KMS-11 (cell line): ENCODE measurements around the gene MED19.

Source experiments
- H2AFZ ChIP-seq: fragments of 200-600 bp; sonication (generic); 2 replicates; pipeline ENCODE4 v1.6.1; 2016; ENCODE audit warnings: antibody characterized with exemption, mixed run types, low read depth
- H3K27ac ChIP-seq: fragments of 200-600 bp; sonication (generic); 2 replicates; pipeline ENCODE4 v1.6.1; 2016; ENCODE audit warnings: mild to moderate bottlenecking, mixed run types
- H3K27me3 ChIP-seq: fragments of 200-600 bp; sonication (generic); 2 replicates; pipeline ENCODE4 v1.6.1; 2017; ENCODE audit warnings: mild to moderate bottlenecking, low read depth, mixed run types, moderate library complexity; ENCODE audit not compliant: insufficient read depth
- H3K36me3 ChIP-seq: fragments of 200-600 bp; sonication (generic); 2 replicates; pipeline ENCODE4 v1.6.1; 2017; ENCODE audit warnings: mild to moderate bottlenecking, mixed run types; ENCODE audit not compliant: insufficient read depth
- H3K4me1 ChIP-seq: fragments of 200-600 bp; sonication (generic); 2 replicates; pipeline ENCODE4 v1.6.1; 2016; ENCODE audit warnings: mild to moderate bottlenecking, low read depth, mixed run types; ENCODE audit not compliant: poor library complexity, severe bottlenecking
- H3K4me2 ChIP-seq: fragments of 200-600 bp; sonication (generic); 2 replicates; pipeline ENCODE4 v1.7.0; 2016; ENCODE audit warnings: mild to moderate bottlenecking, mixed run types
- H3K4me3 ChIP-seq: fragments of 200-600 bp; sonication (generic); IDR thresholded peaks from 2 replicates; pipeline ENCODE4 v1.6.1; 2017; ENCODE audit warnings: low read depth, low read length, mixed read lengths; ENCODE audit not compliant: insufficient read depth
- H3K79me2 ChIP-seq: fragments of 200-600 bp; sonication (generic); 2 replicates; pipeline ENCODE4 v1.6.1; 2016; ENCODE audit warnings: low read depth, mixed run types; ENCODE audit not compliant: insufficient read depth
- H3K9ac ChIP-seq: fragments of 200-600 bp; sonication (generic); 2 replicates; pipeline ENCODE4 v1.6.1; 2016; ENCODE audit warnings: mild to moderate bottlenecking, mixed run types
- H4K20me1 ChIP-seq: fragments of 200-600 bp; sonication (generic); 2 replicates; pipeline ENCODE4 v1.6.1; 2016; ENCODE audit warnings: mild to moderate bottlenecking, mixed run types; ENCODE audit not compliant: insufficient read depth
- CTCF ChIP-seq: fragments of 200-600 bp; sonication (generic); conservative IDR thresholded peaks from 2 replicates; pipeline ENCODE4 v1.6.1; 2017; ENCODE audit warnings: low read depth, mild to moderate bottlenecking, antibody characterized with exemption, low read length, moderate library complexity, mixed read lengths

MED19 gene

DNA sequence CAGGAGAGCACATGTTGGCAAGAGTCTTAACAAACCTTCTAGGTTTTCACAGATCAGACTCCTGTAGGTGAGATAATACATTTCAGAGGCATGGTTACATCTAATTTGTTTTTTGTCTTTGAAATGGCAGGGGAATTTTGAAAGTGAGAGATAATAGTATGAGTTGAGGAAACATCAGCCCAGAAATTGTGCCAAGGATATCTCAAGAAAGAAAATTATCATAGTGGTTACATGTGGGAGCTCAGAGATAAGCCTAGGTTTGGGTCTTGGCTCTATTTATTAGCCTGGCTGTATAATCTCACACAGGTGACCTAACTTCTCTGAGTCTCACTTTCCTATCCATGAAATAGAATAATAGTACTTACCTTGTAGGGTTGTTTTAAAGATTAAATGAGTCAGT, 39.2 kb upstream of the MED19 start:
- Histone ChIP-seq H3K36me3 (no peaks in the 10 kb centered on the region), H3K27ac (no peak overlapping the region)
- no peak for TF ChIP-seq CTCF

GRCh38 chr11:57746920-57747319, 34.9 kb upstream of the MED19 start:
- Histone ChIP-seq H3K4me2 (no peak overlapping the region), H3K4me3 (no peak overlapping the region), H2AFZ (no peak overlapping the region), H3K36me3 (no peaks in the 10 kb centered on the region; the same call in 1 of the 2 replicates), H3K9ac (no peak overlapping the region), H3K27me3 (no peaks in the 10 kb centered on the region), H3K79me2 (0 out of 2 replicates have a peak, but pooled peaks cover 10% of the 10 kb centered on the region), H3K27ac (no peak overlapping the region), H3K4me1 (peaks cover 7% of the 10 kb centered on the region), H4K20me1 (no peaks in the 10 kb centered on the region)
- no peak for TF ChIP-seq CTCF

More for the DNA sequence above, 39.2 kb upstream of the MED19 start:
- H3K4me2 ChIP-seq: no peak overlapping the region
- no peaks in the 10 kb centered on the region for H4K20me1 ChIP-seq
- no peak overlapping the region for H2AFZ ChIP-seq
- H3K9ac ChIP-seq: no peak overlapping the region
- H3K79me2 ChIP-seq: no peaks in the 10 kb centered on the region
- no peak overlapping the region for H3K4me3 ChIP-seq
- H3K27me3 ChIP-seq: no peaks in the 10 kb centered on the region
- no peaks in the 10 kb centered on the region for H3K4me1 ChIP-seq

DNA sequence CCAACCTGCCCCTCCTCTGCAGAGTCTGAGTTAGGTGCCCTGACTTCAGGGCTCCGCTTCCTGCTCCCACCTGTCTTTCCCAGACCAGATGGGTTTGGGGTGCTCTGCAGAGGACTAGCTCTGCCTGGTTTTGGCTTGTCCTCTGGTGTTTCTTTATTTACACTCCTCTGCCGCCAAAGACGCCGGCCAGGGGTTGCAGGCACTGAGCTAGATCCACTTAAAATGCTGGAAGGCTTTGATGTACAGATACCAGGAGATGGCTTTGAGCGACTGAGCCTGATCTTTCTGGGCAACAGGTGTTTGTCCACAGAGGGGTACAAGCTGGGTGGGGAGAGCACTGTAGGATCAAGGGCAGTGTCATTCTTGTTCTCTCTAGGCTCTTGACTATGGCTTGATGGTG, 33.2 kb upstream of the MED19 start:
- no peaks in the 10 kb centered on the region for H3K27me3 ChIP-seq
- H3K9ac ChIP-seq: no peak overlapping the region
- H3K4me1 ChIP-seq: peaks cover 7% of the 10 kb centered on the region
- no peak overlapping the region for H3K27ac ChIP-seq
- H3K36me3 ChIP-seq: no peaks in the 10 kb centered on the region; the same call in 1 of the 2 replicates
- H3K79me2 ChIP-seq: 0 out of 2 replicates have a peak, but pooled peaks cover 12% of the 10 kb centered on the region
- no peak overlapping the region for H3K4me2 ChIP-seq
- no peak overlapping the region for H3K4me3 ChIP-seq
- TF ChIP-seq CTCF: no peak
- no peaks in the 10 kb centered on the region for H4K20me1 ChIP-seq
- H2AFZ ChIP-seq: no peak overlapping the region

DNA sequence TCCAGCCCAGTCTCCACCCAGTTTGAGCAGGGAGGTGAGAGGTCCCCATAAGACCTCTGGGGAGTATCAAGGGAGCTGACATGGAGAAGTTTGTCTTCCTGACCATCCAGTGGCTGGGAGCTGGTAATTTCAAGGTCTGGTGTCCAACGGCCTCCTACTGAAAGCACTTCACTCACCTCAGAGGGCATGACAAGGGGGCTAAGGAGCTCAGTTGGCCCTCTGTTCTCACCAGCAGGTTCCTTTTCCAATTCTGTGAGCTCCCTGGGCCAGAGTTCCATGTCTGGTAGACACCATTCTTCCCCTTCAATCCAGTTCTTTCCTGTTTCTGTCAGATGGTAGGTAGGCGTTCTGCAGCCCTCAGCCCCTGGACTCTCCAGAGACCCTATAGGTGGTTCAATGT, 32.3 kb upstream of the MED19 start:
- 0 out of 2 replicates have a peak, but pooled peaks cover 12% of the 10 kb centered on the region for H3K79me2 ChIP-seq
- H4K20me1 ChIP-seq: no peaks in the 10 kb centered on the region
- TF ChIP-seq CTCF: no peak
- no peak overlapping the region for H3K4me2 ChIP-seq
- H3K27ac ChIP-seq: no peak overlapping the region
- H3K4me3 ChIP-seq: no peak overlapping the region
- H3K9ac ChIP-seq: no peak overlapping the region
- H3K27me3 ChIP-seq: no peaks in the 10 kb centered on the region
- H2AFZ ChIP-seq: no peak overlapping the region
- H3K36me3 ChIP-seq: no peaks in the 10 kb centered on the region; the same call in 1 of the 2 replicates
- H3K4me1 ChIP-seq: peaks cover 7% of the 10 kb centered on the region
